ENCODE data around the gene ASMTL. TPM values are rescaled to one million over a fixed set of nuclear protein-coding genes. Genes with fewer than 3 reads are reported as not detected.

The ASMTL gene
- total and polyA plus RNA-seq, 2 experiments from 2014 or later: 15.7 to 36.2 TPM

DNA sequence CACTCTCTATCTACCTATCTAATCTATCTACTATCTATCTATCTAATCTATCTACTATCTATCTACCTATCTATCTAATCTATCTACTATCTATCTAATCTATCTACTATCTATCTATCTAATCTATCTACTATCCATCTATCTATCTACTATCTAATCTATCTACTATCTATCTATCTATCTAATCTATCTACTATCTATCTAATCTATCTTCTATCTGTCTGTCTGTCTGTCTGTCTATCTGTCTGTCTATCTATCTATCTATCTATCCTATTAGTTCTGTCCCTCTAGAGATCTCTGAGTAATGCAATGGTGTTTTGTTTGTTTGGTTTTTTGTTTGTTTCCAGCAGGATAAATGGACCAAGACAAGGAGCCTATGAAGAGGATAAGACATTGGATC lies 9.4 kb upstream of the ASMTL start:
- no peaks in the 10 kb centered on the region for H3K36me3 ChIP-seq (ENCODE audit: low read depth)
- TF ChIP-seq EZH2phosphoT487 (IDR thresholded peaks at IDR 0.05; ENCODE audit: insufficient read depth, low read depth): no peak
- no peak for TF ChIP-seq EZH2 (IDR thresholded peaks at IDR 0.05; ENCODE audit: insufficient read depth, poor library complexity, severe bottlenecking)
- H3K9me3 ChIP-seq (ENCODE audit: low read depth): no peaks in the 10 kb centered on the region
- DNase-seq: no peak
- no peaks in the 10 kb centered on the region for H3K79me2 ChIP-seq (ENCODE audit: insufficient read depth)
- no peak overlapping the region for H3K27ac ChIP-seq
- H2AFZ ChIP-seq: no peak overlapping the region
- H3K4me3 ChIP-seq: no peak overlapping the region
- in situ Hi-C loops (cut with MboI): no loop called here
- no peaks in the 10 kb centered on the region for H3F3A ChIP-seq (ENCODE audit: insufficient read depth)
- no peaks in the 10 kb centered on the region for H4K20me1 ChIP-seq (ENCODE audit: insufficient read depth)
- no peak overlapping the region for H3K4me2 ChIP-seq (ENCODE audit: unreplicated experiment)
- H3K4me1 ChIP-seq (ENCODE audit: insufficient read depth): no peaks in the 10 kb centered on the region
- 0 out of 2 replicates have a peak, but pooled peaks cover 4% of the 10 kb centered on the region for H3K9me2 ChIP-seq (ENCODE audit: insufficient read depth)
- peaks cover 24% of the 10 kb centered on the region for H3K27me3 ChIP-seq (replicated peaks; ENCODE audit: insufficient read depth)
- no peak overlapping the region for H3K9ac ChIP-seq

DNA sequence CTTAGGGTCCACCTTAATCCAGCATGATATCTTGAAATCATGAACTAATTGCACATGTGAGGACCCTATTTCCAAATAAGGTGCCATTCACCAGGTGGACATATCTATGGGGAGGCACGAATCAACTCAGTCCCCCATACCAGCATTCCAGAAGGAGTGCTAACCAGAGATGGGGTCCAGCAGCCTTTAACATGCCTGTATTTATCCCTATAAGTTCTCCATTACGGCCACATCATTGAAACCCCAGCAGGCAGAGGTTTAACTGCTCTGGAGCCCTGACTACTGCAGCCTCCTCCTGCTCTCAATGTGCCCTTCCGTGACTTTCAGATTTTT lies 3.2 kb upstream of the ASMTL start:
- peaks cover 17% of the 10 kb centered on the region for H3K79me2 ChIP-seq (ENCODE audit: insufficient read depth)
- H3K4me1 ChIP-seq (ENCODE audit: insufficient read depth): no peaks in the 10 kb centered on the region
- H3K9me2 ChIP-seq (ENCODE audit: insufficient read depth): 0 out of 2 replicates have a peak, but pooled peaks cover 4% of the 10 kb centered on the region
- in situ Hi-C loops (cut with MboI): loop anchor here (10.0 kb wide), 1 partner anchor 1149 kb away; no protein-coding TSS in a partner anchor
- TF ChIP-seq EZH2phosphoT487 (IDR thresholded peaks at IDR 0.05; ENCODE audit: insufficient read depth, low read depth) (no peak), EZH2 (IDR thresholded peaks at IDR 0.05; ENCODE audit: insufficient read depth, poor library complexity, severe bottlenecking) (no peak)
- H3K36me3 ChIP-seq (ENCODE audit: low read depth): no peaks in the 10 kb centered on the region
- H3K9me3 ChIP-seq (ENCODE audit: low read depth): no peaks in the 10 kb centered on the region
- no peaks in the 10 kb centered on the region for H3F3A ChIP-seq (ENCODE audit: insufficient read depth)
- H4K20me1 ChIP-seq (ENCODE audit: insufficient read depth): no peaks in the 10 kb centered on the region
- no peak overlapping the region for H3K27ac ChIP-seq
- H3K4me2 ChIP-seq (ENCODE audit: unreplicated experiment): no peak overlapping the region
- WGBS, 2 experiments (ENCODE audit: low coverage in 1 of 2, low lambda C conversion rate in 2 of 2, missing lambda C conversion rate in 2 of 2): 50 to 59% methylated on average over 3 of the region's 3 CpGs
- no peaks in the 10 kb centered on the region for H3K27me3 ChIP-seq (replicated peaks; ENCODE audit: insufficient read depth)
- H3K4me3 ChIP-seq: no peak overlapping the region
- H3K9ac ChIP-seq: no peak overlapping the region
- DNase-seq: no peak
- no peak overlapping the region for H2AFZ ChIP-seq

GRCh38 chrX:1453951-1454785 lies 1.5 kb upstream of the ASMTL start:
- 3 to 5% methylated on average over 21 to 45 of the region's 45 CpGs for WGBS, 2 experiments (ENCODE audit: low coverage in 1 of 2, low lambda C conversion rate in 2 of 2, missing lambda C conversion rate in 2 of 2)
- Histone ChIP-seq H3K36me3 (ENCODE audit: low read depth) (no peaks in the 10 kb centered on the region), H3K9ac (no peak overlapping the region), H3K9me2 (ENCODE audit: insufficient read depth) (no peaks in the 10 kb centered on the region), H3K9me3 (ENCODE audit: low read depth) (no peaks in the 10 kb centered on the region), H3K4me2 (ENCODE audit: unreplicated experiment) (no peak overlapping the region), H4K20me1 (ENCODE audit: insufficient read depth) (no peaks in the 10 kb centered on the region), H3K27me3 (replicated peaks; ENCODE audit: insufficient read depth) (no peaks in the 10 kb centered on the region), H3K4me3 (peak overlapping the region; percentile 47; the same call in 1 of the 2 replicates), H3K79me2 (ENCODE audit: insufficient read depth) (peaks cover 35% of the 10 kb centered on the region), H3K27ac (no peak overlapping the region), H3K4me1 (ENCODE audit: insufficient read depth) (no peaks in the 10 kb centered on the region), H3F3A (ENCODE audit: insufficient read depth) (no peaks in the 10 kb centered on the region), H2AFZ (no peak overlapping the region)
- in situ Hi-C loops (cut with MboI): loop anchor here (10.0 kb wide), 1 partner anchor 1151 kb away; no protein-coding TSS in a partner anchor
- no peak for TF ChIP-seq EZH2phosphoT487 (IDR thresholded peaks at IDR 0.05; ENCODE audit: insufficient read depth, low read depth)
- TF ChIP-seq EZH2 (IDR thresholded peaks at IDR 0.05; ENCODE audit: insufficient read depth, poor library complexity, severe bottlenecking): no peak
- DNase-seq: peak; percentile 83

DNA sequence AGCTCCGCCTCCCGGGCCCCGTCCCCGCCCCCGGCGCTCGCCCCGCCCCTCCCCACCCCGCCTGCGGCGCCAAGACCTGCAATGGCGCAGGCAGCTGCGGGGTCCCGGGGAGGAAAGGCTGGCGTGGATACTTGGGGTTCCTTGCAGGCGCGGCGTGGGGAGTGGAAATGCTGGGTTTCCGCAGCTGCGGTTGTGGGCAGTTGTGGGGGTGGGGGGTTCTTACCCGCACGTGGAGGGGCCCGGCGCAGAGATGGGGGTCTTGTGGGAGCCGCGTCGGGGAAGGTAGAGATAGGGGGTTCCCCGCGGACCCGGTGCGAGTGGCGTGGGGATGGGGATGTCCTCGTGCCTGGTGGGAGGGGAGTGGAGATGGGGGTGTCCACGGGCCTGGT lies 680 bp upstream of the ASMTL start:
- in situ Hi-C loops (cut with MboI): loop anchor here (10.0 kb wide), 1 partner anchor 1151 kb away; no protein-coding TSS in a partner anchor
- TF ChIP-seq EZH2 (IDR thresholded peaks at IDR 0.05; ENCODE audit: insufficient read depth, poor library complexity, severe bottlenecking) (no peak), EZH2phosphoT487 (IDR thresholded peaks at IDR 0.05; ENCODE audit: insufficient read depth, low read depth) (no peak)

More for the DNA sequence above, 680 bp upstream of the ASMTL start:
- H3K4me1 ChIP-seq (ENCODE audit: insufficient read depth): no peaks in the 10 kb centered on the region
- H3K9ac ChIP-seq: peak overlapping the region; percentile 80
- H3K9me3 ChIP-seq (ENCODE audit: low read depth): no peaks in the 10 kb centered on the region
- no peaks in the 10 kb centered on the region for H3F3A ChIP-seq (ENCODE audit: insufficient read depth)
- H3K27me3 ChIP-seq (replicated peaks; ENCODE audit: insufficient read depth): no peaks in the 10 kb centered on the region
- H4K20me1 ChIP-seq (ENCODE audit: insufficient read depth): no peaks in the 10 kb centered on the region
- peaks cover 42% of the 10 kb centered on the region for H3K79me2 ChIP-seq (ENCODE audit: insufficient read depth)
- WGBS, 2 experiments (ENCODE audit: low coverage in 1 of 2, low lambda C conversion rate in 2 of 2, missing lambda C conversion rate in 2 of 2): 1 to 3% methylated on average over 16 to 34 of the region's 34 CpGs
- H3K4me2 ChIP-seq (ENCODE audit: unreplicated experiment): peak overlapping the region; percentile 46
- H3K4me3 ChIP-seq: peak overlapping the region; percentile 78
- H3K36me3 ChIP-seq (ENCODE audit: low read depth): no peaks in the 10 kb centered on the region
- peak overlapping the region; percentile 93 for H2AFZ ChIP-seq
- peak overlapping the region; percentile 88 for H3K27ac ChIP-seq
- DNase-seq: no peak
- no peaks in the 10 kb centered on the region for H3K9me2 ChIP-seq (ENCODE audit: insufficient read depth)
